HG03469 (cell line): Measurements from ENCODE around the gene CCDC93.
"Not testable (repeated sequence)": the region's sequence is repeated elsewhere in the genome, so short reads cannot be mapped to it uniquely, and the experiment has no call there.

Experiments
- ATAC-seq: cut with Tn5 transposase; IDR thresholded peaks from one replicate; pipeline ENCODE4 v1.9.1; 2021; ENCODE audit warnings: mild to moderate bottlenecking, moderate library complexity, moderate number of reproducible peaks; ENCODE audit not compliant: unreplicated experiment

Gene CCDC93

GRCh38 chr2:117957616-117958015 lies 56.3 kb downstream of the CCDC93 start:
- no peak for ATAC-seq

GRCh38 chr2:117956036-117956796 lies 57.7 kb downstream of the CCDC93 start:
- no peak for ATAC-seq

GRCh38 chr2:117953231-117953630 lies 60.6 kb downstream of the CCDC93 start:
- no peak for ATAC-seq

GRCh38 chr2:117952701-117953100 lies 61.2 kb downstream of the CCDC93 start:
- ATAC-seq = no peak

- no peak for ATAC-seq
These were observed 61.6 kb downstream of the CCDC93 start for GRCh38 chr2:117952228-117952627.

- ATAC-seq = no peak
These were observed 64.1 kb downstream of the CCDC93 start for GRCh38 chr2:117949806-117950205.

GRCh38 chr2:117948615-117949014 lies 65.3 kb downstream of the CCDC93 start:
- no peak for ATAC-seq

GRCh38 chr2:117945296-117945695 lies 68.6 kb downstream of the CCDC93 start:
- ATAC-seq = no peak

GRCh38 chr2:117944816-117945215 lies 69.1 kb downstream of the CCDC93 start:
- no peak for ATAC-seq

GRCh38 chr2:117943013-117943672 lies 70.7 kb downstream of the CCDC93 start:
- ATAC-seq = no peak

- no peak for ATAC-seq
These were observed 71.3 kb downstream of the CCDC93 start for GRCh38 chr2:117942551-117942950.

GRCh38 chr2:117941693-117942092 lies 72.2 kb downstream of the CCDC93 start:
- no peak for ATAC-seq

- no peak for ATAC-seq
These were observed 73.4 kb downstream of the CCDC93 start for GRCh38 chr2:117940436-117940835.

GRCh38 chr2:117938611-117939010 lies 75.3 kb downstream of the CCDC93 start:
- ATAC-seq = no peak

- no peak for ATAC-seq
These were observed 76.9 kb downstream of the CCDC93 start for GRCh38 chr2:117936871-117937428.

GRCh38 chr2:117935954-117936353 lies 77.9 kb downstream of the CCDC93 start:
- ATAC-seq = no peak

GRCh38 chr2:117935456-117935855 lies 78.4 kb downstream of the CCDC93 start:
- no peak for ATAC-seq

- ATAC-seq = no peak
These were observed 80.0 kb downstream of the CCDC93 start for GRCh38 chr2:117933884-117934354.

- no peak for ATAC-seq
These were observed 81.9 kb downstream of the CCDC93 start for GRCh38 chr2:117931978-117932377.

- no peak for ATAC-seq
These were observed 82.6 kb downstream of the CCDC93 start for GRCh38 chr2:117931266-117931665.

GRCh38 chr2:117930775-117931174 lies 83.1 kb downstream of the CCDC93 start:
- no peak for ATAC-seq

GRCh38 chr2:117923471-117923870 lies 90.4 kb downstream of the CCDC93 start:
- not testable (repeated sequence) for ATAC-seq
